NK-92 (cell line): ENCODE measurements around the gene HYAL1.

ENCODE experiments used
- DNase-seq: peaks from one replicate; lab custom pipeline; 2025; ENCODE audit not compliant: unreplicated experiment; lab: John Stamatoyannopoulos, UW

Gene HYAL1, protein sequence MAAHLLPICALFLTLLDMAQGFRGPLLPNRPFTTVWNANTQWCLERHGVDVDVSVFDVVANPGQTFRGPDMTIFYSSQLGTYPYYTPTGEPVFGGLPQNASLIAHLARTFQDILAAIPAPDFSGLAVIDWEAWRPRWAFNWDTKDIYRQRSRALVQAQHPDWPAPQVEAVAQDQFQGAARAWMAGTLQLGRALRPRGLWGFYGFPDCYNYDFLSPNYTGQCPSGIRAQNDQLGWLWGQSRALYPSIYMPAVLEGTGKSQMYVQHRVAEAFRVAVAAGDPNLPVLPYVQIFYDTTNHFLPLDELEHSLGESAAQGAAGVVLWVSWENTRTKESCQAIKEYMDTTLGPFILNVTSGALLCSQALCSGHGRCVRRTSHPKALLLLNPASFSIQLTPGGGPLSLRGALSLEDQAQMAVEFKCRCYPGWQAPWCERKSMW

DNA sequence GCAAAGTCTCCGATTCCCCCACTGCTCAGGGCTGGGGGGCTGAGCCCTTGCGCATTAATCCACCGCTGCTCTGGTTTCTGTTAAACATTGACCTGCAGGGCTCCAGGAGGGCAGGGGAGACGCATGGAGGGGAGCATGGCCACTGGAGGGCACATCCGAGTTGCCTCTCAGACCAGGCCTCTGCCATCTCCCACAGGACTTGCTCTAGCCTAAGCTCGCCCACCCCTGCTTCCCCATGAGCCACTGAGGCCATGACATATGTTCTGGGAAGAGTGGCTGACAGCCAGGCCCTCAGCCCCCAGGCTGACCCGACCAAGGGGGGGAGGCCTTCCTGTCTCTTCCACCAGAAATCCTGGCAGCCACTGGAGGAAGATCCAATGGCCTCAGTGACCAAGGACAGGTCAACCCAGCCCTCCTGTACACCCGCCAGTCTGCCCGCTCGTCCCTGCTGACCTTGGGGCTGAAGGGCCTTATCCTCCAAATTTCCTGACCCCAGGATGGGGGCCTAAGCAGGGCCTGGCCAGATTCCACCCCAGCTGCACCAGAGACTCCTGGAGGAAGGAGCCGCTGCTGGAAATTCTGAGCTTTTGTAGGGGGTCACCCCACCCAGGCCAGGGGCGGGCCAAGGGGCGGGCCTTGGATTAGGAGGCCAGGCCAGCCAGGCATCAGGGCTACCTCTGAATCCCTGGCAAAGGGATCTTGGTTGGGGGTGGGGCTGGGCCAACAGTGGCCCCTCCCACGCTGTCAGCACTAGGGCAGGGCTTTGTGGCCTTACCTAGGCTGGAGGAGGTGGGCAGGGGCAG lies at the start of gene HYAL1:
Gene HYAL1 (minus strand): TSS at position 562 of the 803 bp plus-strand sequence. CDS start 618 bp downstream, outside the sequence.
- DNase-seq, result no peak

DNA sequence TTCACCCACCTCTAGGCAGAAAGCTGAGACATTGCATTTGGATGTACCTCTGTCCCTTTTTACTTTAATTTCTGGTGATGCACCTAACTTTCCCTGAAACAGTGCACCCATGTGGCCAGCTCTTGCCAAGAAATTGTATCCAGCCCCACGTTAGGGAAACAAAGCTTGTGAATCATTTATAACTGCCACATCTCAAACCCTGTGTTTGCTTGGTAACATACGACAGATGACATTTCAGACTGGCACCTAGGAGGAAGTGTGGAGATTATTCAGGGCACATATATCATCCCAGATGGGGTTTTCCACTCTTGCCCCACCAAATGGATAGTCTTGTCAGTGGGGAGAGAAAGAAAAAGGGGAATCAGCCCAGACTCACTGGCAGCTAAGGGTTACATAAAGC lies 49.4 kb upstream of the HYAL1 start:
- no peak for DNase-seq

DNA sequence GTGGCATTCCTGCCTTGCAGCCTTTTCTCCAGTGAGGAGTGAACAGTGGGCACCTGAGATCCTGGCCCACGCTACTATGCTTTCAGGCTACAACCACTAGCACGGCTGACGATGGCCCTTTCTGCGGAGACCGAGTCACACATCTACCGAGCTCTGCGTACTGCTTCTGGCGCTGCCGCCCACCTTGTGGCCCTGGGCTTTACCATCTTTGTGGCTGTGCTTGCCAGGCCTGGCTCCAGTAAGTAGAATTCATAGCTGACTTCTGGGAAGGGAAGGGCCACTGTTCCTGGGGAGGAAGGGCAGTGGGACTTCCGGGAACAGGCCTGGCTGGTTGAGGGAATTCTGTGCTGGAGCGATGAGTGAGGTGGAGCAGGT lies 47.9 kb upstream of the HYAL1 start:
- DNase-seq, result no peak

DNA sequence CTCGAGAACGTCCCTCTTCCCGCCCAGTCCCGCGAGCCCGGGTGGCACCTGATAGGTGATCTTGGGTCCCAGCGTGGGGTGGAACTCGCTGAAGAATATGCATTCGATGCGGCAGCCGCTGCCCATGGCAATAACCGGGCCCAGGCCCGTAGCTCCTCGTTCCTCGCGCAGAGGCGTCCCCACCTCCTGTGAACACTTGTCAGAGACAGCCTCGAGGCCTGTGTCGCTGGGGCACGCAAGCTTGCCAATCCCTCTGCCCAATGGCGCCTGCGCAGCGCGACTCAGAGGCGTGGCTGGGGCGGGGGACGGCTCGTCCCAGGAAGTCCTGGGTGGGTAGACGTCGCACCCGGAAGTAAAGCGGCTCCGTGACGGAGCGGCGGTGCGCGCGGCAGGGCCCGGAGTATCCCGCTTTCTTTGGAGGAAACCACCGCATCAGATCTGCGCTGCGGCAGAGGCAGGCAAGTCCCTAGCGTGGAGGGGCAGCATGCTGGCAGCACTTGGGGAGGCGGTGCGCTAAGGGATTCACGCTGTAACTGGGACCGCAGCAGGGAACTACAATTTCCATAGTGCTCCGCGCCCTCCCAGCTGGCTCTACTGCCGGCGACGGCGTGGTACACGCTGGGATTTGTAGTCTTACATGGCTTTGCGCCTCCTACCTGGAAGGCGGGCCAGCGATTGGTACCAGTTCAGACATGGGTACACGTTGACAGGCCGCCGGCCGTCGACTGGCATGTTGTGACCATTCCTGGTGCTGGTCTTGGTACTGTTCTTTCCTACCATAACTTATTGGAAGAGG lies 47.4 kb upstream of the HYAL1 start, which contains the start of the genes CYB561D2 and NPRL2:
Gene CYB561D2 (plus strand): TSS at position 336 of the 796 bp plus-strand sequence. CDS start 572 bp downstream, outside the sequence.
Gene NPRL2 (minus strand): TSS at position 249 of the 796 bp plus-strand sequence. CDS start 123 bp downstream, at position 126.
- DNase-seq, result peak; percentile 93

DNA sequence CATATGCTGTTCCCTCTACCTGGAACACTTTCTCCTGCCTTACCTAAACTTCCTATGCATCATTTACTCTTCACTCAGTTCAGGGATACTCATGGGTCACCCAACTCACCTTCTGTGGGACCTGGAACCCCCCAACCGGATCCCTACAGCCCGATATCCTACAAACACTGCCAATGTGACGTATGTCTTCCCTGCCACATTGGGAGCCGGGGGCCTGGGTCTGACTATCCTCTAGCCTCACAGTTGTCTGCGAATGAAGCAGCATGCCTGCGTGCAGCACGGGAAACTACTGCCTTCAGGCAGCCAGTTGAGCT lies 46.8 kb upstream of the HYAL1 start:
- DNase-seq, result no peak

DNA sequence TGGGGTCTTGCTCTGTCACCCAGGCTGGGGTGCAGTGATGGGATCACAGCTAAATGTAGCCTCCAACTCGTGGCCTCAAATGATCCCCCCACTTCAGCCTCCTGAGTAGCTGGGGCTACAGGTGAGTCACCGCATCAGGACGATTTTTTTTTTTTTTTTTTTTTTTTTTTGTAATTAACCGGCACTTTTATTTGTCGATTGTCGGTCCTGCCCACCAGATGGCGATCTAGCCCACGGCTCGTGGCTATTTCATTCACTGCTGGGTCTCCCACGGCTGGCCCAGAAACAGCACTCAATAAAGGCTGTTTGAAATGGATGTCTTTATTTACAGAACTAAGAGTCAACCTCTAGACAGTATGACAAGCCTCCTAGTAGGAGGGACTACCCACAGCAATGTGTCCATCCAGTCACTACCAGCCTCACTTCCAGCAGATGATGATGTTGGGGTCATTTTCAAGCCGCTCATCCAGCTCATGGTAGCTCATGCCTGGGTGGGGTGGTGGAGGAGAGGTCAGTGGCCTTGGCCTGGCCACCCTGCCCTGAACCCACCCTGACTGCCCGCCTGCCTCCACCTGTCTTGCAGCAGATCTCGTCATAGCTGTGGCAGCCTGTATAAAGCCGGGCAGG lies 43.9 kb upstream of the HYAL1 start:
- peak; percentile 3 for DNase-seq

DNA sequence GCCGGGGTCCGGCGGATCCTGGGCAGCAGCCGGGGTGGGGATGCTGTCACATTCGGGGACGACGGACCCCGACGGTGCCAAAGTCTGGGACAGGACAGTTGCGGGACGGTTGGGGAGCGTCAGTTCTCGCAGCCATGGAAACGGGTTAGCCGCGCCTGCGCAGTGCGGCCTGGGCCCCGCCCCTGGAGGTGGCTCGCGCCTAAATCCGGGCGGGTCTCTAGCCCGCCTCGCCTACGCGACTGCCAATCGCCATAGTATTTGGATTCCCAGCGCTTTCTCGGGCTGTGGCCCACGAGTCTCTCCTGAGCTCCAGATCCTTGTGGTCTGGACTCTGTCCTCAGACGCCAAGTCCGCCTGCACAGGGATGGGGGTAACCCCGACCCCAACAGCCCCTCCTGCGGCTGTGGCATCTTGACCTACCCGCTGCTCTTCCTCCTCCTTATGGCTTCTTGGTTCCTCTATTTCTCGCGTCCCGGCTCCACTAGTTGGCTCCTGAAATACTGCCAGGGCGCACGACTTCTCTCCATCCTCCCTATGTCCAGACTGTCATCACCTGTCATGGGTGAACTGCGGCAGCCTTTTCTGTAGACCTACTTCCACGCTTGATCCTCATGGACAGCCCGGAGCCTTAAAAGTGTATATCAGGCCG lies 42.3 kb upstream of the HYAL1 start, which contains the start of gene ZMYND10:
Gene ZMYND10 (minus strand): TSS at position 147 of the 649 bp plus-strand sequence. CDS start 153 bp downstream, outside the sequence.
- DNase-seq, result no peak

DNA sequence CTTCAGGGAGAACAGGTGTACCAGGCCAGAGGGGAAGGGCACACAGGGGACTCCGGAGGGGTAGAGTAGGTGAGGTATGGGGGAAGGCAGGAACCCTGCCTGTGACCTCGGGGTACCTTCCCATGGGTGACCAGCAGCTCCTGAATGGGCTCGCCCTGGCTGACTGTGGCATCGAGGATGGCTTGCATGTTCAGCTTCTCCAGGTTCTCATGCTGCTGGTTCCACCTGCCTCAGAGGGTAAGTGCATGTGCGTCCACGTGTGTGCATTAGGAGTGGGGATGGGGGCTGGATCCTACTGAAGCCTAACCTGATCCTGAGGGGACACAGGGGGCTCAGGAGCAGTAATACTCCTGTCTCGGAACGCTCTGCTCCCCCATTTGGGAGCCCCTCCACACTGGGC lies 41.6 kb upstream of the HYAL1 start:
- DNase-seq, result no peak

DNA sequence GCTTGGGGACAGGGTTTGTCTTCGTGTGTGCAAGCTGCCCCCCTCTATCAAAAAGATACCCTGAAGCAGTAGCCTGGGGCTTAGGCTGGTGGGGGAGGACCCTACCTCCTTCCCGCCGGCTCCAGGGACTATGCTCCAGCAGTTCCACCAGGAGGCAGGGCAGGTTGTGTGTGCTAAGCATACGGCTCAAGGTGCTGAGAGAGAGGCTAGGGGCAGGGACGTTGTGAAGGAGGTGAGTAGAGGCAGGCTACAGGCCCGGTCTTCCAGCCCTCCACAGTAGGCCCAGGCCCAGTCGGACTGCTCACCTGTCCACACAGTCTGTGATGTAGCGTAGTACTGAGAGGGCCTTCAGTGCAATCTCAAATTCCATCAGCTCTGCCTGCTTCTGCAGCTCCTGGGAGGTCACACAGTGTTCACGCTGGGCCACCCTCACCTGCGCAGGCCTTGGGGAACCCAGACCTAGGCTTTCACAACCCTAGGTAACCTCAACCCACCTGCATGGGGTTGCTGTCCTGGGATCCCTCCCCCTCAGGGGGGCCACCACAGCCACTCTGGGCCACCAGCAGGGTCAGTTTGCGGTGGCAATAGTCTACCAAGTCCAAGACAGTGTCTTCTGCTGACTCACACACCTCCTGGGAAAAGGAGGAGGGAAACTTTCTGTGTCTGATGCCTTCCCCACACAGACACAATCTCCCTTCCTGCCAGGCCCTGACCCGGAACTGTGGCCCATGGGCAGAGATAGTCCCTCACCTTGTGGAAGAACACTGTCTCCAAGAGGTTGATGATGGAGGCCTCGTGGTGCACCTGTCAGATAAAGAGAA lies 39.6 kb upstream of the HYAL1 start:
- DNase-seq, result no peak

DNA sequence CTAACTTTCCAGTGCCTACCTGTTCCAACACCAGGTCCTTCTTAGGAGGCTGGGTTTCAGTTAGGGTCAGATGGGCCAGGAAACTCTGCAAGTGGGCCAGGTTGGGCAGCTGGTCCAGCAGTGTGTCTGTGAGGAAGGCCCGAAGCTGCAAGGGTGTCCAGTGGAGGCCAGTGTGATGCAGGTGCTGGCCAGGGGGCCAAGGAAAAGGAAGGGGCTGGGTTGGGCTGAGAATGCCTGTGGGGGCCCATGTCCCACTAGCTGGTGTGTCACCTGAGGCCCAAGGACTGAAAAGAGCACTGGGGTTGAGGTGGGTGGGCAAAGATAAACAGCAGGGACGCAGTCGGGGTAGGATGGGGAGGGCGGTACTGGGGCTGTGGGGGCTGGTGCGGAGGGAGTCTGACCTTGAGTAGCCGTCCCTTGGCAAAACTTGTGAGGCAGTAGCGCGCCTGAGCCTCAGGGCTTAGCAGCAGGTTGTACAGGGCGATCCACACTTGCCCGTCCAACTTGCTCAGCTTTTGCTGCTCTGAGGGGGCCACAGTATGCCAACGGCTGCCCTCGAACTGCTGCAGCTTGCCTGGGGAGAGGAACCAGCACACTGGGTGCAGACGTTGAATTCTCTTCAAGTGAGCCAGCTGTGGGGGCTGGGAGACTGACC lies 38.7 kb upstream of the HYAL1 start:
- no peak for DNase-seq

DNA sequence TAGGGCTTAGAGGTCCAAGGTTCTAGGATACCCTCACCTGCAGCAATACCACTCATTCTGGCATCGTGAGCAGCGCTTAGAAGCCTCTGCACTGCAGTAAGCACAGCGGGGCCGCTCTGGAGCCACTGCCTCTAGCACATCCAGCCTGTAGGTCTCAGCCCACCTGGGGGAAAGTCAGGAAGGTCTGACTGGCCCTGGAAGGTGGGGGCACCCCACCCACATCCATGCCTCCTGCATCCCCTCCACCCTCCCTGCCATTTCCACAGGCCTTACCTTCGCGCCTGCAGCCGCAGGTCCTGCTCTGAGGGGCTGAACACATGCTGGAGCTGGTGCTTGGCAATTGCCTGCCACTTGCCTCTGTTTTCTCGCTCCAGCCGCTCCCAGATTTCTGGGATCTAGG lies 38.2 kb upstream of the HYAL1 start:
- no peak for DNase-seq

DNA sequence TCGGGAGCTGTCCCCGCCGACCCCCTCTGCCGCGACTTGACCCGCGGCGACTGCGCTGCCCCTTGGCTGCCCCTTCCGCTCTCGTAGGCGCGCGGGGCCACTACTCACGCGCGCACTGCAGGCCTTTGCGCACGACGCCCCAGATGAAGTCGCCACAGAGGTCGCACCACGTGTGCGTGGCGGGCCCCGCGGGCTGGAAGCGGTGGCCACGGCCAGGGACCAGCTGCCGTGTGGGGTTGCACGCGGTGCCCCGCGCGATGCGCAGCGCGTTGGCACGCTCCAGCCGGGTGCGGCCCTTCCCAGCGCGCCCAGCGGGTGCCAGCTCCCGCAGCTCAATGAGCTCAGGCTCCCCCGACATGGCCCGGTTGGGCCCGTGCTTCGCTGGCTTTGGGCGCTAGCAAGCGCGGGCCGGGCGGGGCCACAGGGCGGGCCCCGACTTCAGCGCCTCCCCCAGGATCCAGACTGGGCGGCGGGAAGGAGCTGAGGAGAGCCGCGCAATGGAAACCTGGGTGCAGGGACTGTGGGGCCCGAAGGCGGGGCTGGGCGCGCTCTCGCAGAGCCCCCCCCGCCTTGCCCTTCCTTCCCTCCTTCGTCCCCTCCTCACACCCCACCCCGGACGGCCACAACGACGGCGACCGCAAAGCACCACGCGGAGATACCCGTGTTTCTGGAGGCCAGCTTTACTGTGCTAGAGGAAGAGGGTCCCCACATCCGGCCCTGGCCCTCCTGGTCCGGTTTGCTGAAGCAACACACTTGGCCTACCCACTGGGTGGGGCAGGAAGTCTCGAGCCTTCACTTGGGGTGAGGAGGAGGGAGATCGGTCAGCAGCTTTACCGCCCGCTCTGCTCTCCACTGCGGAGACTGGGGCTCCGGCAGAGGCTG lies 37.3 kb upstream of the HYAL1 start, which contains the start of gene RASSF1:
Gene RASSF1 (minus strand): TSS at position 389 of the 882 bp plus-strand sequence. CDS start 31 bp downstream, at position 358.
- peak; percentile 17 for DNase-seq

DNA sequence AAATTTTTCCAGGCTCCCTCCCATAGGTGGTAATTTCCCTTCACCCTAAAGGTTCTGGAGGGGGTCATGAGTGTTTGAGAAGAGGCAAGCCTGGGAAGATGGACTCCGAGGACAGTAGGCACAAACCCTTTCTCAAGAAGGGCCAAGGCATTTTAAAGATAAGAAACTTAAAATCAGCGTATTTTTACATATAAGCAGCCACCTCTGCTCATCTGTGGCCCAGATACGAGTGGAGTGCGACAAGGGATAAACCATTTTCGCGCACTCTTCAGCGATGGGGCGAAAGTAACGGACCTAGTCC lies 36.7 kb upstream of the HYAL1 start:
- DNase-seq, result no peak

DNA sequence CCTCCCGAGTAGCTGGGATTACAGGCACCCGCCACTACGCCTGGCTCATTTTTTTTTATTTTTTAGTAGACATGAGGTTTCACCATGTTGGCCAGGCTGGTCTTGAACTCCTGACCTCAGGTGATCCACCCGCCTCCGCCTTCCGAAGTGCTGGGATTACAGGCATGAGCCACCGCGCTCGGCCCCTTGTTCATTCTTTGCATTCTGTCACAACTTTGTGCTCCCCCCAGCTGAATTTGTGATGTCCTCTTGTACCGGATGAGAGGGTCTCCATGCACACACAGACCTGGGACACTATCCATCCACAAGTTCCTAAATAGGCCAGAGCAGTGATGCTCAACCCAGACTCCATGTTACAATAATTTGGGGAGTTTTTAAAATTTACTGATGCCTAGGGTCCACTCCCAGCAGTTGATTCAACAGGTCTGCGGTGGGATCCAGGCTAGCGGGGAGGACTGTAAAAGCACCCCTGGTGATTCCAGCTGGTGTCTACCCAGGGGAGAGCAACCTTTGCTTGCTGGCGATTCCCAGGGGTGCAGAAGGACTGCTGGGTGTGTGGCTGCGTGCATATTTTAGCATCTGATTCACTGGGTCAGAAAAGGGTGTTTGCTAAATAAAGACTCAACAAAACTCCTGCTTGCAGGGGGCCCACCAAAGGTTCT lies 36.2 kb upstream of the HYAL1 start:
- DNase-seq, result no peak

DNA sequence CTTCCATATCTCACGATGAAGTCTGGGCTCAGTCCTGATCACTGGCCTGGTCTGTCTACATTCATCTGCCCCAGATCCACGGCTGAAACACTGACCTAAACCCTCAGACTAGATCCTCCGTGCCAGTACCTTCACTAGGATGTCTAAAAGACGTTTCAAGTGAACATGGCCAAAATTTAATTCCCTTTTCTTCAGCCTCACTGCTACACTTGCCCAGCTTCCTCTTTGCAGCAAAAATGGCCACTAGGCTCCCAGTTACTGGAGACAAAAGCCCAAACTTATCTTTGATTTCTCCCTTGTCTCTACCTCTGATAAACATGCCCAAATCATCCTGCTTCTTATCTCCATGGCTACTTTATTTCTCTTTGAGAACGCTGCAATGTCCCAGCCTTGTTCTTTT lies 35.6 kb upstream of the HYAL1 start:
- DNase-seq, result no peak

DNA sequence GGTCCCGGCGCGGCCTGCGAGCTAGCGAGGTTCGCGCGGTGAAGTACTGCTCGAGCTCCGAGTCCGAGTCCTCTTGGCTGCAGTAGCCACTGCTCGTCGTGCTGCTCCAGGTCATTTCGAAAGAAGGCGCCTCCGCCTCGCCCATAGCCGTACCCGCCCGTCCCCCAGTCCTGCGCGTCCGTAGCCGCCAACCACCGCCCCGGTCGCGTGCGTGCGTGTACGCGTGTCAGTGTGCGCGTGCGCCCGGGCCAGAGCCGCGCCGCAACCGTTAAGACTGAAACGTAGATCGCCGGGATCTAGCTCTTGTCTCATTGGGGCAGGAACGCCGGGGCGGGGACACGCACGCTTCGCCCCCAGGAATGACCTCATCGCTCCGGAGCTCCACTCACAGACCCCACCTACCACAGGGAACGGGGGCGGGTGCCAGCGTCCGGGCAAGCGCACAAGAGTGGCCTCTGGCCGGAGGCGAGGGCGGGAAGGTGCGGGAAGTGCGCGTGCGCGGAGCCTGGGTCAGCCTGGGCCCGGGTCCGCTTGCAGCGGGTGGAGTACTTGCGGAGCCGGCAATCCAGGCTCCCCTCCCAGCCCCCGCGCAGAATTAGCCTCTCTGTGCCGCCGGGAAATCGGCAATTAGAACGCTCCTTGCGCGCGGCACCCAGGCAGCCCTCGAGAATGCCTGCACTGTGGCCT lies 33.9 kb upstream of the HYAL1 start:
- peak; percentile 77 for DNase-seq
